ENCODE results near the gene MMP20.

MMP20 gene

DNA sequence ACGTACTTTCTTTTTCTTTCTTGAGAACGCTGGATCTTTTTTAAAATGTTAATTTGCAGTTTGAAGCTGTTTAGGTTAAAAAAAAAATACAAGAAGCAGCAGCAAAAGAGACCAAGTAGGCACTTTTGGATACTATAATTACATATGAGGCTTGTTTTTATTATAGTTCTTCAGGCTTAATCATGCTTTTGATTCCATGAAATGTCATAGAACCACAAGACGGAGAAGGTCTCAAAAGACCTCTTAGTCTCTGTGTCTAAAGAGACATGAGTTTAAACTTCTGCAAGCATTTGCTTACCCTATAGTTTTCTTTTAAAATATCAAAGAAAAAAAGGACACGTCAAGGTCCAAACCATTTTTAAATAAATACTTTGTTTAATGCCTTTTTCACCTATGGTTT is 18.8 kb upstream of the MMP20 start:
- ChIA-PET CTCF (interaction anchor here (1.8 kb wide), 1 partner anchor 22 kb away, joined by 9 read pairs; no protein-coding TSS in a partner anchor), POLR2A (no interaction called here)
- no peak for TF ChIP-seq CTCF (IDR thresholded peaks at IDR 0.05; ENCODE audit: control extremely low read depth, extremely low read depth, low read depth, missing control alignments)
- no peak for DNase-seq (ENCODE audit: extremely low spot score)

GRCh38 chr11:102640946-102641345 is 15.8 kb upstream of the MMP20 start:
- TF ChIP-seq CTCF (IDR thresholded peaks at IDR 0.05; ENCODE audit: control extremely low read depth, extremely low read depth, low read depth, missing control alignments), result no peak

GRCh38 chr11:102639656-102640055 is 14.5 kb upstream of the MMP20 start:
- no peak for DNase-seq (ENCODE audit: extremely low spot score)
- CTCF ChIA-PET, result no interaction called here
- TF ChIP-seq CTCF (IDR thresholded peaks at IDR 0.05; ENCODE audit: control extremely low read depth, extremely low read depth, low read depth, missing control alignments), result no peak
- POLR2A ChIA-PET, result no interaction called here

More at GRCh38 chr11:102640946-102641345, 15.8 kb upstream of the MMP20 start:
- ChIA-PET POLR2A (no interaction called here), CTCF (interaction anchor here (1.0 kb wide), 1 partner anchor 18 kb away, joined by 3 read pairs; no protein-coding TSS in a partner anchor)
- no peak for DNase-seq (ENCODE audit: extremely low spot score)

DNA sequence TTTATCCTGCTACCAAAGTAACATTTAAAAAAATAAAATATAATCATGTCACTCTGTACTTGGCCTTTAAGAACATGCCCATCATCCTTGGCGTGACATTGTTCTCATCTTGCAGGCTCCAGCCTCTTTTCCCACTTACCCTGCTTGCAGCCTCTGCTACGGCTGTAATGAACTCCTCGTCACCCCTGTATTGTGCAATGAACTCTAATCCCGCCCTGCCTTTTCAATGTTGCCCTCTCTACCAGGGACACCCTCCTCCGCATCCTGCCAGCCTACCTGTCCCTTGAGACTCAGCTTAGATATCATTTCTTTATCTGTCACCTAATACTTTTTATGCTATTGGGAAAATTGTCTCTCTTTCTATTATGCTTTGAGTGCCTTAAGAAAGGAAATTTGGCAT is 12.6 kb upstream of the MMP20 start:
- POLR2A ChIA-PET, result no interaction called here
- CTCF ChIA-PET, result no interaction called here
- DNase-seq (ENCODE audit: extremely low spot score), result no peak
- no peak for TF ChIP-seq CTCF (IDR thresholded peaks at IDR 0.05; ENCODE audit: control extremely low read depth, extremely low read depth, low read depth, missing control alignments)

DNA sequence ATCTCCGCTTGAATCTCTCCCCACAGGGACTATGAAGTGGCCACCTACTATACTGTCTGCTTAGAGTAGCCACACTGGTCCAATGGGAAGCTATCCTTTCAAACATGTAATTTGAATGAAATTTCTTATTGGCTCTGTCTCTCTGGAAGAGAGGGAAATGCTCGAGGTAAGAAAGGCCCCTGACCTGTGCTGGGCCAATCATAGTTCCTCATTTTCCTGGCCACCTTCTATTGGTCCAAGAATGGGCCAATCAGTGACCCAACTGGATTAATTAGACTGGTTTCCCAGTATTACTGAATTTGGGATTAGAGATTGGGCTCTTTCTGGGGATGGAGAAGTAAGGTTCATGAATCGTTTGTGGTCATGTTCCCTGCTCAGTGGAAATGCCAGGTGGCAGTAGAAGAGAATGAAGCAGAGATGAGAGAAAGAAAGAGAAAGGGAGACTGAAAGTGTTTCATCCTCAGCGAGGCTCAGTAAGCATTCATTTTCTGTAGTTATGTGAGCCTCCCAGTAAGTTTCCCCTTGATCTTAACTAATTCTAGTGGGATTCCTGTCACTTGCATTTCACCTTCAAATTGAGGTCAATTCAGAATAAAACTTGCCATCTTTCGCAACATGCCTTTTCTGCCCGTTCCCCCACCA is 8.4 kb upstream of the MMP20 start:
- no peak for TF ChIP-seq CTCF (IDR thresholded peaks at IDR 0.05; ENCODE audit: control extremely low read depth, extremely low read depth, low read depth, missing control alignments)

GRCh38 chr11:102632026-102632425 is 6.9 kb upstream of the MMP20 start:
- no peak for DNase-seq (ENCODE audit: extremely low spot score)
- POLR2A ChIA-PET, result no interaction called here
- TF ChIP-seq CTCF (IDR thresholded peaks at IDR 0.05; ENCODE audit: control extremely low read depth, extremely low read depth, low read depth, missing control alignments), result no peak
- CTCF ChIA-PET, result interaction anchor here (1.1 to 2.0 kb wide), 3 partner anchors 19 to 101 kb away, joined by 3 to 7 read pairs (median 5); no protein-coding TSS in a partner anchor

More for the DNA sequence above, 8.4 kb upstream of the MMP20 start:
- CTCF ChIA-PET, result interaction anchor here (0.9 kb wide), 1 partner anchor 21 kb away, joined by 3 read pairs; no protein-coding TSS in a partner anchor
- POLR2A ChIA-PET, result no interaction called here
- no peak for DNase-seq (ENCODE audit: extremely low spot score)
